HCT116 (cell line): ENCODE data around the gene AIDA. TPM values are rescaled to one million over a fixed set of nuclear protein-coding genes. Genes with fewer than 3 reads are reported as not detected.
"Not testable (repeated sequence)": the region's sequence is repeated elsewhere in the genome, so short reads cannot be mapped to it uniquely, and the experiment has no call there.

Source experiments
- ATAC-seq: fragments of 200-7000 bp; cut with Tn5 transposase; 2 replicates; pipeline ENCODE4 v1.9.1; 2020; ENCODE audit warnings: mild to moderate bottlenecking, moderate library complexity
- BruUV-seq: library from RNA; stranded (reverse); fragments of 400-500 nt; replicated peaks from 2 replicates; lab custom pipeline; 2021; lab: Mats Ljungman, UMichigan
- CTCF ChIA-PET: fragments of 300-600 bp; sonication (Branson Sonifier 250); formaldehyde crosslinking; loops from one replicate; lab custom pipeline; 2021; ENCODE audit warnings: antibody characterized with exemption; lab: Charles Lee
- POLR2A ChIA-PET: fragments of 300-600, 350-600 bp; sonication (Branson Sonifier 250); formaldehyde crosslinking; loops from one replicate; lab custom pipeline; 2021; ENCODE audit warnings: antibody characterized with exemption; lab: Charles Lee
- RAD21 ChIA-PET, 2 experiments: fragments of 300-600 bp; sonication (Branson Sonifier 250); formaldehyde crosslinking; loops; one replicate each; lab custom pipeline; 2023; ENCODE audit warnings: low total read pairs in 2 of 2; ENCODE audit not compliant: uncharacterized antibody in 2 of 2, unreplicated experiment in 2 of 2, low non-redundant PET in 1 of 2; lab: Charles Lee
- DNase-seq: peaks from one replicate; pipeline ENCODE4 v3.0.0-alpha.2; 2010; ENCODE audit warnings: low read depth, low spot score
- H2AFZ ChIP-seq: fragments of 200-600 bp; shearing (Covaris generic), sonication (generic); 2 replicates; pipeline ENCODE4 v1.6.1; 2017; ENCODE audit warnings: low read depth, mixed run types, mixed read lengths, antibody characterized with exemption, low read length; ENCODE audit not compliant: poor library complexity, severe bottlenecking
- H3K27ac ChIP-seq: 2 replicates; pipeline ENCODE4 v1.5.1; 2012; ENCODE audit warnings: low read depth, low read length
- H3K27me3 ChIP-seq: fragments of 200-600 bp; sonication (generic); 2 replicates; pipeline ENCODE4 v1.6.1; 2016; ENCODE audit warnings: mixed run types, low read length, mixed read lengths; ENCODE audit not compliant: insufficient read depth
- H3K36me3 ChIP-seq, 2 experiments: fragments of 200-500 bp in 1 of 2; fragments of 200-600 bp in 1 of 2; sonication (Bioruptor generic) in 1 of 2; sonication (generic) in 1 of 2; 2 replicates each; pipeline versions ENCODE4 v1.5.1 to v1.6.1; 2014 to 2016; ENCODE audit warnings: low read length in 2 of 2, inconsistent platforms in 1 of 2, mixed read lengths in 1 of 2, mixed run types in 1 of 2; ENCODE audit not compliant: insufficient read depth in 2 of 2, control insufficient read depth in 1 of 2
- H3K4me1 ChIP-seq, 2 experiments: fragments of 200-600 bp in 1 of 2; sonication (generic) in 1 of 2; 2 replicates each; pipeline versions ENCODE4 v1.5.1 to v1.6.1; 2012 to 2017; ENCODE audit warnings: low read length in 2 of 2, inconsistent platforms in 1 of 2, mild to moderate bottlenecking in 1 of 2, mixed read lengths in 1 of 2, mixed run types in 1 of 2, moderate library complexity in 1 of 2; ENCODE audit not compliant: insufficient read depth in 2 of 2, control insufficient read depth in 1 of 2
- H3K4me2 ChIP-seq: fragments of 200-600 bp; sonication (generic); 2 replicates; pipeline ENCODE4 v1.6.1; 2017; ENCODE audit warnings: mixed run types, low read length, mixed read lengths
- H3K4me3 ChIP-seq, 2 experiments: fragments of 200-600 bp in 1 of 2; sonication (generic) in 1 of 2; replicated peaks in 1 of 2; 2 replicates each; pipeline ENCODE4 v1.5.1; 2011 to 2016; ENCODE audit warnings: low read length in 2 of 2, control low read depth in 1 of 2, low read depth in 1 of 2, mild to moderate bottlenecking in 1 of 2, mixed read lengths in 1 of 2, mixed run types in 1 of 2
- H3K79me2 ChIP-seq: fragments of 200-600 bp; sonication (generic); 2 replicates; pipeline ENCODE4 v1.6.1; 2017; ENCODE audit warnings: mild to moderate bottlenecking, mixed run types, low read length, moderate library complexity, mixed read lengths; ENCODE audit not compliant: insufficient read depth
- H3K9ac ChIP-seq: fragments of 200-600 bp; sonication (generic); 2 replicates; pipeline ENCODE4 v1.6.1; 2016; ENCODE audit warnings: low read length, mixed read lengths
- H3K9me2 ChIP-seq: fragments of 200-600 bp; sonication (generic), shearing (Covaris generic); 2 replicates; pipeline ENCODE4 v1.6.1; 2017; ENCODE audit warnings: mixed run types, mild to moderate bottlenecking, moderate library complexity; ENCODE audit not compliant: insufficient read depth
- H3K9me3 ChIP-seq, 2 experiments: fragments of 200-500 bp in 1 of 2; fragments of 200-600 bp in 1 of 2; sonication (Bioruptor generic) in 1 of 2; sonication (generic) in 1 of 2; 2 replicates each; pipeline ENCODE4 v1.6.1; 2014 to 2017; ENCODE audit warnings: low read length in 2 of 2, mixed read lengths in 2 of 2, inconsistent platforms in 1 of 2, low read depth in 1 of 2, mild to moderate bottlenecking in 1 of 2, mixed run types in 1 of 2, moderate library complexity in 1 of 2; ENCODE audit not compliant: control insufficient read depth in 1 of 2, insufficient read depth in 1 of 2
- H4K20me1 ChIP-seq: fragments of 200-600 bp; sonication (generic), shearing (Covaris generic); 2 replicates; pipeline ENCODE4 v1.6.1; 2017; ENCODE audit warnings: mixed run types, mild to moderate bottlenecking, moderate library complexity; ENCODE audit not compliant: insufficient read depth
- CEBPB ChIP-seq: IDR thresholded peaks from 2 replicates; pipeline ENCODE4 v1.6.1; 2012; ENCODE audit warnings: low read depth
- EGR1 ChIP-seq: IDR thresholded peaks from 2 replicates; pipeline ENCODE4 v1.6.1; 2012; ENCODE audit warnings: low read depth
- ELF1 ChIP-seq: IDR thresholded peaks from 2 replicates; pipeline ENCODE4 v1.6.1; 2012; ENCODE audit warnings: low read depth, borderline replicate concordance
- EZH2phosphoT487 ChIP-seq: fragments of 200-600 bp; IDR thresholded peaks from 2 replicates; pipeline ENCODE4 v1.6.1; 2018; ENCODE audit warnings: antibody characterized with exemption, borderline replicate concordance
- FOSL1 ChIP-seq: IDR thresholded peaks from 2 replicates; pipeline ENCODE4 v1.6.1; 2012; ENCODE audit warnings: low read depth
- JUND ChIP-seq: IDR thresholded peaks from 2 replicates; pipeline ENCODE4 v1.6.1; 2012
- POLR2AphosphoS5 ChIP-seq: IDR thresholded peaks from 2 replicates; pipeline ENCODE4 v1.6.1; 2011; ENCODE audit warnings: mild to moderate bottlenecking, low read depth, low read length, moderate library complexity
- RAD21 ChIP-seq: IDR thresholded peaks from 2 replicates; pipeline ENCODE4 v1.6.1; 2012; ENCODE audit warnings: low read depth, mild to moderate bottlenecking
- SIN3A ChIP-seq: IDR thresholded peaks from 2 replicates; pipeline ENCODE4 v1.6.1; 2012; ENCODE audit warnings: low read depth
- SP1 ChIP-seq: IDR thresholded peaks from 2 replicates; pipeline ENCODE4 v1.6.1; 2012; ENCODE audit warnings: low read depth
- TCF7L2 ChIP-seq: IDR thresholded peaks from 2 replicates; pipeline ENCODE4 v1.7.0; 2011; ENCODE audit warnings: borderline replicate concordance, inconsistent platforms; ENCODE audit not compliant: insufficient read depth, insufficient read length; ENCODE audit errors: extremely low read depth
- ZFX ChIP-seq: fragments of 450-650 bp; IDR thresholded peaks from 2 replicates; pipeline ENCODE4 v1.6.1; 2017
- ZNF274 ChIP-seq: fragments of 200-500 bp; sonication (Bioruptor generic); IDR thresholded peaks from 2 replicates; pipeline ENCODE4 v1.6.1; 2014; ENCODE audit warnings: mild to moderate bottlenecking, low read depth, low read length, inconsistent platforms
- intact Hi-C: fragments of 100-400 bp; cut with micrococcal nuclease; formaldehyde crosslinking; loops from 2 replicates; pipeline ENCODE4 v1.10.0; 2022
- total RNA-seq: library from RNA; stranded (reverse); gene quantifications from one replicate; pipeline ENCODE4 v1.2.1, GENCODE V29; 2021; ENCODE audit not compliant: unreplicated experiment
- TF ChIP-seq, protein P1 (sequence below): IDR thresholded peaks from 2 replicates; pipeline ENCODE4 v1.6.1; 2012
- TF ChIP-seq, protein P2 (sequence below): IDR thresholded peaks from 2 replicates; pipeline ENCODE4 v1.6.1; 2011; ENCODE audit warnings: mild to moderate bottlenecking, low read length, moderate library complexity; ENCODE audit not compliant: insufficient replicate concordance; ENCODE audit errors: extremely low read depth
- TF ChIP-seq, protein P3 (sequence below), 3 experiments: fragments of 200-600 bp in 1 of 3; sonication (generic) in 1 of 3; IDR thresholded peaks in 2 of 3; conservative IDR thresholded peaks in 1 of 3; 2 replicates each; pipeline ENCODE4 v1.5.1; 2012 to 2017; ENCODE audit warnings: low read depth in 2 of 3, low read length in 2 of 3, antibody characterized with exemption in 1 of 3, borderline replicate concordance in 1 of 3, control low read depth in 1 of 3, mild to moderate bottlenecking in 1 of 3, mixed read lengths in 1 of 3, mixed run types in 1 of 3, moderate library complexity in 1 of 3; ENCODE audit not compliant: insufficient read depth in 1 of 3
- TF ChIP-seq, protein P4 (sequence below): IDR thresholded peaks from 2 replicates; pipeline ENCODE4 v1.6.1; 2012

The AIDA gene
- total RNA-seq, 1 experiment from 2014 or later, result 53.2 TPM

DNA sequence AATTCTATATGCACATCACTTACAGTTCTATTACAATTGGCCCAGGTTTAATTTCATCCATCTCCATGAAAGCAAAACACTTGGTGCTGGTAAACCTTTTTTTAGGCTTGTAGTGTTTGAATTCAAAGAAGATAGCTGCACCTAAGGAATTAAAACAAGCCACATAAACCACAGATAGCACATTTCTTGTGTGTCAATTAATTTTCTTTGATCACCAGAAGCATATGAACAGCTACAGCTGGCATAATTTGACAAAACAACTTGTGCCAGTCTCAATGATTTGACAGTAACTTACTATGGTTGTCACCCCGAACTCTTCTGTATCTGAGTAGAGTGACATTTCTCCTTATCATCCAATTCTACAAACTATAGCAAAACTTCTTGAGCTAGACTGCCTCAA, 42.2 kb downstream of the AIDA start:
- POLR2A ChIA-PET, result no interaction called here
- ATAC-seq, result no peak

DNA sequence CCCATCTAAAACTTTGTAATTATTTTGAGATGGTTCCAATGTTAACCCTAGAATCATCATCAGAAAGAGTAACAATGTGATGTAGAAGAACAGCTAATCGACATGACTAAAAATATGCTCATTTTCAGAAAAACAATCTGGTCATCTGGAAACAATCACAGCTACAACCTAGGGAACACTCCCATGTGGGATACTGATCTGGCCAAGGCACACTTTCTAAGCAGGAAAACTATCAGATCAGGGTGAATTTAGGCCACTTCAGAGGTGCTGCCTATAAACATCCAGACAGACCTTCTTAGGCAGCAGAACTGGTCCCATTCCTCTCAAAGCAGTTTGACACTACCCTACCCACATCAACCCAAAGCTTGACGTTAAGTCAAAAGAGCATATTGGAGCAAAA, 43.2 kb downstream of the AIDA start:
- H3K9ac ChIP-seq, RAD21 ChIA-PET, H2AFZ ChIP-seq, CTCF ChIA-PET, intact Hi-C loops, DNase-seq, H3K4me2 ChIP-seq, H3K27me3 ChIP-seq, ATAC-seq, H3K9me3 ChIP-seq, BruUV-seq, H3K4me3 ChIP-seq, POLR2A ChIA-PET, H3K9me2 ChIP-seq, H3K27ac ChIP-seq, H3K79me2 ChIP-seq, H4K20me1 ChIP-seq, H3K4me1 ChIP-seq: not testable (repeated sequence)
- peaks cover 20 to 29% of the 10 kb centered on the region in 2 experiments; a peak in 2 of 4 replicates for H3K36me3 ChIP-seq

More for the DNA sequence above, 42.2 kb downstream of the AIDA start:
- no peak overlapping the region for H3K4me3 ChIP-seq
- no peaks in the 10 kb centered on the region for H3K4me1 ChIP-seq
- intact Hi-C loops, result no loop called here
- no peaks in the 10 kb centered on the region for H3K9me2 ChIP-seq
- no peaks in the 10 kb centered on the region for H3K79me2 ChIP-seq
- ChIA-PET CTCF (no interaction called here), RAD21 (no interaction called here)
- DNase-seq, result no peak
- H4K20me1 ChIP-seq, result 0 out of 2 replicates have a peak, but pooled peaks cover 4% of the 10 kb centered on the region
- H3K27ac ChIP-seq, result no peak overlapping the region
- BruUV-seq, result no TSS peak
- TF ChIP-seq, protein P1, sequence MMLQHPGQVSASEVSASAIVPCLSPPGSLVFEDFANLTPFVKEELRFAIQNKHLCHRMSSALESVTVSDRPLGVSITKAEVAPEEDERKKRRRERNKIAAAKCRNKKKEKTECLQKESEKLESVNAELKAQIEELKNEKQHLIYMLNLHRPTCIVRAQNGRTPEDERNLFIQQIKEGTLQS, result no peak
- no peak for TF ChIP-seq RAD21
- no peak for TF ChIP-seq EZH2phosphoT487
- TF ChIP-seq TCF7L2, result no peak
- TF ChIP-seq SP1, result no peak
- no peak for TF ChIP-seq POLR2AphosphoS5
- no peak for TF ChIP-seq ZNF274
- no peak for TF ChIP-seq ZFX
- TF ChIP-seq, protein P2, sequence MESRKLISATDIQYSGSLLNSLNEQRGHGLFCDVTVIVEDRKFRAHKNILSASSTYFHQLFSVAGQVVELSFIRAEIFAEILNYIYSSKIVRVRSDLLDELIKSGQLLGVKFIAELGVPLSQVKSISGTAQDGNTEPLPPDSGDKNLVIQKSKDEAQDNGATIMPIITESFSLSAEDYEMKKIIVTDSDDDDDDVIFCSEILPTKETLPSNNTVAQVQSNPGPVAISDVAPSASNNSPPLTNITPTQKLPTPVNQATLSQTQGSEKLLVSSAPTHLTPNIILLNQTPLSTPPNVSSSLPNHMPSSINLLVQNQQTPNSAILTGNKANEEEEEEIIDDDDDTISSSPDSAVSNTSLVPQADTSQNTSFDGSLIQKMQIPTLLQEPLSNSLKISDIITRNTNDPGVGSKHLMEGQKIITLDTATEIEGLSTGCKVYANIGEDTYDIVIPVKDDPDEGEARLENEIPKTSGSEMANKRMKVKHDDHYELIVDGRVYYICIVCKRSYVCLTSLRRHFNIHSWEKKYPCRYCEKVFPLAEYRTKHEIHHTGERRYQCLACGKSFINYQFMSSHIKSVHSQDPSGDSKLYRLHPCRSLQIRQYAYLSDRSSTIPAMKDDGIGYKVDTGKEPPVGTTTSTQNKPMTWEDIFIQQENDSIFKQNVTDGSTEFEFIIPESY, result no peak
- no peak for TF ChIP-seq CEBPB
- TF ChIP-seq FOSL1, result no peak
- TF ChIP-seq JUND, result no peak
- no peak for TF ChIP-seq EGR1
- no peak for TF ChIP-seq SIN3A
- TF ChIP-seq, protein P3, sequence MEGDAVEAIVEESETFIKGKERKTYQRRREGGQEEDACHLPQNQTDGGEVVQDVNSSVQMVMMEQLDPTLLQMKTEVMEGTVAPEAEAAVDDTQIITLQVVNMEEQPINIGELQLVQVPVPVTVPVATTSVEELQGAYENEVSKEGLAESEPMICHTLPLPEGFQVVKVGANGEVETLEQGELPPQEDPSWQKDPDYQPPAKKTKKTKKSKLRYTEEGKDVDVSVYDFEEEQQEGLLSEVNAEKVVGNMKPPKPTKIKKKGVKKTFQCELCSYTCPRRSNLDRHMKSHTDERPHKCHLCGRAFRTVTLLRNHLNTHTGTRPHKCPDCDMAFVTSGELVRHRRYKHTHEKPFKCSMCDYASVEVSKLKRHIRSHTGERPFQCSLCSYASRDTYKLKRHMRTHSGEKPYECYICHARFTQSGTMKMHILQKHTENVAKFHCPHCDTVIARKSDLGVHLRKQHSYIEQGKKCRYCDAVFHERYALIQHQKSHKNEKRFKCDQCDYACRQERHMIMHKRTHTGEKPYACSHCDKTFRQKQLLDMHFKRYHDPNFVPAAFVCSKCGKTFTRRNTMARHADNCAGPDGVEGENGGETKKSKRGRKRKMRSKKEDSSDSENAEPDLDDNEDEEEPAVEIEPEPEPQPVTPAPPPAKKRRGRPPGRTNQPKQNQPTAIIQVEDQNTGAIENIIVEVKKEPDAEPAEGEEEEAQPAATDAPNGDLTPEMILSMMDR (IDR thresholded peaks at IDR 0.05 in 2 of 3, conservative IDR thresholded peaks at IDR 0.05 in 1 of 3; ENCODE audit: borderline replicate concordance in 1 of 3, insufficient read depth in 1 of 3, low read depth in 2 of 3, low read length in 2 of 3), result no peak
- TF ChIP-seq ELF1, result no peak
- TF ChIP-seq, protein P4, sequence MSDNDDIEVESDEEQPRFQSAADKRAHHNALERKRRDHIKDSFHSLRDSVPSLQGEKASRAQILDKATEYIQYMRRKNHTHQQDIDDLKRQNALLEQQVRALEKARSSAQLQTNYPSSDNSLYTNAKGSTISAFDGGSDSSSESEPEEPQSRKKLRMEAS, result no peak
- no peaks in the 10 kb centered on the region for H3K27me3 ChIP-seq
- H3K4me2 ChIP-seq, result no peak overlapping the region
- peaks cover 14 to 22% of the 10 kb centered on the region in 2 experiments; a peak in 2 of 4 replicates for H3K36me3 ChIP-seq
- no peaks in the 10 kb centered on the region for H3K9me3 ChIP-seq
- no peak overlapping the region for H2AFZ ChIP-seq
- no peak overlapping the region for H3K9ac ChIP-seq
